Activated T-cell treated with anti-CD3 and anti-CD28 coated beads, Interleukin-2, amount 50 U/mL, for 48 hours (primary cell): ENCODE measurements around the gene ITPRID1.

Source experiments
- DNase-seq, 2 experiments: peaks; one replicate each; pipeline ENCODE4 v3.0.0-alpha.2; 2020

ITPRID1 gene

GRCh38 chr7:31646942-31647341 lies 133.1 kb downstream of the ITPRID1 start:
- no peak for DNase-seq

- DNase-seq, result no peak
Observed at GRCh38 chr7:31647511-31647910, 133.6 kb downstream of the ITPRID1 start.

- DNase-seq, result no peak
Observed at GRCh38 chr7:31648288-31648687, 134.4 kb downstream of the ITPRID1 start.

- DNase-seq, result no peak
Observed at GRCh38 chr7:31648880-31649279, 135.0 kb downstream of the ITPRID1 start.

- no peak for DNase-seq
Observed at GRCh38 chr7:31651234-31652062, 137.6 kb downstream of the ITPRID1 start.

DNA sequence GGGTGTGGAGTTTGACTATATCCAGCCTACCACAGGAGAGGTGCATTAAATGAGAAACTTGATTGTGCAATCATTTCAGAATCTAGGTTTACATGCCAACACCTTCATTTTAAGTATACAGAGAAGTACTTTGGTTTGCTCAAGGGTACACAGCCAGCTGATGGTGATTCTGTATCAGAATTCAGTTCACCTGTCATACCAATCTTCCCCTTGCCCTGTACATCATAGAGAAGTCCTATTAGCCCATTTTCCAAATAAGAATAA lies 138.1 kb downstream of the ITPRID1 start:
- DNase-seq, result no peak

- DNase-seq, result no peak
Observed at GRCh38 chr7:31663072-31663471, 149.2 kb downstream of the ITPRID1 start.

GRCh38 chr7:31664890-31665289 lies 151.0 kb downstream of the ITPRID1 start:
- DNase-seq, result no peak

- DNase-seq, result no peak
Observed at GRCh38 chr7:31665546-31665945, 151.7 kb downstream of the ITPRID1 start.

GRCh38 chr7:31669461-31669860 lies 155.6 kb downstream of the ITPRID1 start:
- no peak for DNase-seq

DNA sequence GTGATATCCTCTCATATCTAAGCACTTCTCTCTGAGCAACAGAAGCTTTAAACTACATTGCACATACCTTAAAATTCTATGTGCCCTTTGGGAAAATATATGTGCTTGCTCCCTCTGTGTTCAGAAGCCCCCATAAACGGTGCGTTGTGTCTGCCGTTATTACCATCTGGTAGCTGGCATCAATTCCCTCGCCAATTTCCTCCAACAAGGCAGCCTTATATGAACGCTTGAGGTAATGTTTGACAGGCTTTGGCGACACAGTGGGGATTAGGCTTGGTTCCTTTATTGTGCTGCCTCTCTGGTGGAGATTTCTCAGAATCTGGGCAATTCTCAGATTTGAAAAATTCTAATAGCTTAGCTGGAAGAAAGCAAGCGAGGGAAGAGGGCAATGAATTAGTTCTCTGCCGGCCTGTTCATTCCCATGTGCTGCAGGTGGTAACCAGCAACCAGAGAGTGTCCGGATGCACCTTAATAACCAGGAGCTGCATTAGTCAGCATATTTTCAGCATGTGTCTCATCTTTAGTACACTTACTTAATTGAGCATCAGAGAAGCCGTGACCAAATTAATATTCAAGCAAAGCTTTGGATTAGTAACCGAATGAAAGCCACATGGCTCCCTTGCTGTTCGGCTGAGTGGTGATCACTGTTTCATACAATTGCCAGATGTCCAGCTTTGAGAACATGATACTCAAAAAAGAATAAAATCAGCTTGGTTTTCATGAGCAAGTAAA lies 165.8 kb downstream of the ITPRID1 start:
- no peak for DNase-seq

- no peak for DNase-seq
Observed at GRCh38 chr7:31683445-31684225, 169.7 kb downstream of the ITPRID1 start.

DNA sequence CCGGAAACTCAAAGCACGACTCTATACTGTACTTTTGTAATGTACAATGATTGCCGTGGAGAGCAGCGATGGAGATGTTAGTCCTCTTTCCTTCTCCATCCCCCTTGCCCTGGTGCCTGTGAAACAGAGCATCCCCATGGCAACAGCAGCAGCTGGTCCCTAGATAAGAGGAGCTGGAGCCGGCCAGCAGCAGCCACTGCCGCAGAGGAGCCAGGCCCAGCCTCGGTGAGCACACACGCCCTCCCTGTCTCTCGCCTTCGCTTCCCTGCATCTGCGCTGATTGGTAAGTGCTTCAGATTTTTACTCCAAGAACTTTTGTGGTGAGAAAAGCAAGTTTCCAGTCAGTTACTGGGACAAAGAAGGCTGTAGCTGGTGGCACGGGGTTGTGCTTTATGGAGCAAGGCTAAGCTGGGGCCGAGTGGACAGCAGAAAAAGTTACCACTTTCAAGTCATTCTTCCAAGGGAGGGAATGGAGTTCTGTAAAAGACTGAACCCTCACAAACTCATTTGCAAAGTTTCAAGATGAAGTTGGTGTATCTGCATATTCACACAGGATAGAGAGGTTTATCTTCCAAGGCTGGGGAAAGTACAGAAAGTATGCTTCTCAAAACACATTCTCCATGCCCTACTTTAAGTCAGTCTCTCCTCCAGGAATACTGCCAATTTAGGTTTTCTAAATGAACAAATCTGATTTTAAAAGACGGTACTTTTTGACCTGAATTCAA lies 173.3 kb downstream of the ITPRID1 start, which contains the start of gene PPP1R17:
Gene PPP1R17, plus strand, starts transcription at position 192 of the 725 bp plus-strand sequence. CDS start 5,227 bp downstream, outside the sequence.
- no peak for DNase-seq

GRCh38 chr7:31688372-31688771 lies 174.5 kb downstream of the ITPRID1 start:
- no peak for DNase-seq

DNA sequence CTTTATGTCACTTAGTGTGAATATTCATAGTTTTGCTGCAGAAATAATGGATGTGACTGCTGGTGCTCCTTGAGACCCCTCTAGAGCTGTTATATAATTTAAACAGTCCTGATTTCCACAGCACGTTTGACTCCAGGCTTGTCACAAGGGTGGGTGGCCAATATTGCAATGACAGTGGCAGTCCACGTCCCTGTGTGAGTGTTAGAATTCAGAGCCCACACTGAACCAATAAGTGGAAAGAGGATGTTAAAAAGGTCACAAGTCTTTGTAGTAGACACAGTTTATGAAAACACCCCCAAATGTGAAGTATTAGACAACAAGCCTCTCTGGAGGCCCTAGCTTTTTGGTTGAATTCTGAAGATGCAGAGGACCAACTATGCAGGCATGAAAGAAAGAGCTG lies 175.1 kb downstream of the ITPRID1 start:
- no peak for DNase-seq

DNA sequence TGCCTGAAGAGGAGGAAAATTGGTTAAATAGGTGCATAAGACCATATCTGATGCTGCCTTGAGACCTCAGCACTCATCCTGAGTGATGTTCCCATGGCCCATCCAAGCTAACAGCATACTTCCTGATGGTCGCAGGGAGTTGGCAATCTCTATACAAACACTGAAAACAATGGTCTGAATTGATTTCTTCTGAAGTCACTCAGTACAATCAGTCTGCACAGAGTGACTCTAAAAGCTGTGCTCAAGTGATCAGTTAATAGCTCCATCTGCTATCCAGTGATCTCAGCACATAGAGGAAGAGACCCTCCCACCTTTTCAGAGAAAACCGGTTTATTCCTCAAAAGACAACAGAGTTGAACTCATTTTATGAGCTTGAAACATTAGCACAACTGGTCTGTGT lies 177.0 kb downstream of the ITPRID1 start:
- DNase-seq, result no peak

DNA sequence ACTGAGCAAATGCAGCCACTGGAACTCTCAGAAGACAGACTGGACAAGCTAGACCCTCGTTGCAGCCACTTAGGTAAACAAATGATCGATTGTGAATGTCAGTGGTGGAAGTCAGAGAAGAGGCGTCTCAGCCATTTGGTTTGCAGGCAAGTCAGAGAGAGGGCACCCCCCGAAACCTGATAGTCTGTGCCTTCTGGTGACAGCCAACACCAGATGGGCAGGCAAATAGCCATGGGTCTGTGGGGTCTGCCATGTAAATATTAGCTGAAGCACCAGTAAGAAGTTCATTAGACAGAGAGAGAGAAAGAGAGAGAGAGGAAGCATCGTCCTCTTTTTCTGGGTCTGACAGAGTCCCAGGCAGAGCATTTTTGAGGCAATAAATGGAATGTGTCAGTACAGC lies 178.6 kb downstream of the ITPRID1 start:
- DNase-seq, result no peak

DNA sequence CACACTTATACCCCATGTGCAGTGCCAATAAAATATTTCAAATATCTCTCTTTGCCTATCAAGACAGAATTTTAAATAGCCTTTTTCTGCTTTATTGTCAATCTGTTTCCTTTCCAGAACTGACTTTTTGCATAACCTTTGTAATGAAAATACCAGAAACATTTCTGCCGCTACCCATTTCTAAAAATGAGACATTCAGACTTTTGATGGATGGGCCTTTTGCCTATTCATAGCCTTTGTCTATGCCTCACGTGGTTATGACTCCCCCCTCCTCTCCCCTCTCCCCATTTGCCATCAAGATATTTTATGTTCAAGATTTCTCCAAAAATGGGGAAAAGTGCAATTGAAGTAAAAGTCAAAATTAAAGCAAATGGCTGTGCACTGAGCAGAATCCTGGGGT lies 179.0 kb downstream of the ITPRID1 start:
- no peak for DNase-seq

- no peak for DNase-seq
Observed at GRCh38 chr7:31695859-31696614, 182.1 kb downstream of the ITPRID1 start.

DNA sequence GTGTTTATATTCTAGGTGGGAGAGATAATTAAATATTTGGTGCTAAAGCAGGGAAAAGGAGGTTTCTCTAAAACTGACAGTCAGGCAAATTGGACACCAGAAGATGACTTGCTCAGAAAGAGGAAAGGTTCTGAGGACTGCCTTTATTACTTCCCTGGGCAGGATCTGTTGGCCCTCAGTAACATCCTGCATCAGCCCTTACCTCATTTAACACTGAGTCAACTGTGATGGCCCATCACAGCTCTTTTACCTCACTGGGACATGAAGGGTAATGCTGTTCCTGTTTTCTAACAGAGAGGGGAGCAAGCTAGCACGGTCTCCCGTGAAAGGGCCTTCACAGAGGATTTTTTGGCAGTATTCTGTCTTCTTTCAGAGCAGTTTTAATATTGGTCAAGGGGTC lies 185.2 kb downstream of the ITPRID1 start:
- DNase-seq, result no peak

- DNase-seq, result no peak
Observed at GRCh38 chr7:31702354-31702753, 188.5 kb downstream of the ITPRID1 start.

- no peak for DNase-seq
Observed at GRCh38 chr7:31705377-31705776, 191.5 kb downstream of the ITPRID1 start.
